ENCODE data around the gene QRSL1.
"Not testable (repeated sequence)": the region's sequence is repeated elsewhere in the genome, so short reads cannot be mapped to it uniquely, and the experiment has no call there.

The QRSL1 gene

GRCh38 chr6:106685833-106686232, 56.5 kb downstream of the QRSL1 start:
- Histone ChIP-seq H3K4me3 (ENCODE audit: low read length) (no peak overlapping the region), H3K9me3 (replicated peaks; ENCODE audit: low read length) (no peaks in the 10 kb centered on the region), H3K36me3 (ENCODE audit: insufficient read depth, low read length) (no peaks in the 10 kb centered on the region), H3K9ac (ENCODE audit: low read depth, low read length) (no peak overlapping the region), H3K4me1 (ENCODE audit: control insufficient read depth, insufficient read depth, low read length) (peaks cover 20% of the 10 kb centered on the region), H3K4me2 (ENCODE audit: low read length) (no peak overlapping the region), H3K27me3 (ENCODE audit: control insufficient read depth, insufficient read depth, low read length) (no peaks in the 10 kb centered on the region)

GRCh38 chr6:106688177-106688951, 59.0 kb downstream of the QRSL1 start:
- no peaks in the 10 kb centered on the region for H3K36me3 ChIP-seq (ENCODE audit: insufficient read depth, low read length)
- peaks cover 33% of the 10 kb centered on the region for H3K4me1 ChIP-seq (ENCODE audit: control insufficient read depth, insufficient read depth, low read length)
- no peak overlapping the region for H3K4me3 ChIP-seq (ENCODE audit: low read length)

GRCh38 chr6:106692112-106692818, 62.9 kb downstream of the QRSL1 start:
- Histone ChIP-seq H3K36me3 (ENCODE audit: insufficient read depth, low read length) (no peaks in the 10 kb centered on the region), H3K9ac (ENCODE audit: low read depth, low read length) (no peak overlapping the region), H3K9me3 (replicated peaks; ENCODE audit: low read length) (no peaks in the 10 kb centered on the region), H3K4me3 (ENCODE audit: low read length) (no peak overlapping the region), H3K27me3 (ENCODE audit: control insufficient read depth, insufficient read depth, low read length) (peaks cover 8% of the 10 kb centered on the region), H3K4me2 (ENCODE audit: low read length) (peak overlapping the region; percentile 54), H3K4me1 (ENCODE audit: control insufficient read depth, insufficient read depth, low read length) (peaks cover 23% of the 10 kb centered on the region)

More at GRCh38 chr6:106688177-106688951, 59.0 kb downstream of the QRSL1 start:
- H3K9ac ChIP-seq (ENCODE audit: low read depth, low read length): no peak overlapping the region
- H3K4me2 ChIP-seq (ENCODE audit: low read length): no peak overlapping the region
- no peaks in the 10 kb centered on the region for H3K27me3 ChIP-seq (ENCODE audit: control insufficient read depth, insufficient read depth, low read length)
- no peaks in the 10 kb centered on the region for H3K9me3 ChIP-seq (replicated peaks; ENCODE audit: low read length)

GRCh38 chr6:106692819-106693208, 63.4 kb downstream of the QRSL1 start:
- Histone ChIP-seq H3K9ac (ENCODE audit: low read depth, low read length) (no peak overlapping the region), H3K4me2 (ENCODE audit: low read length) (no peak overlapping the region), H3K36me3 (ENCODE audit: insufficient read depth, low read length) (no peaks in the 10 kb centered on the region), H3K4me3 (ENCODE audit: low read length) (no peak overlapping the region), H3K9me3 (replicated peaks; ENCODE audit: low read length) (no peaks in the 10 kb centered on the region), H3K27me3 (ENCODE audit: control insufficient read depth, insufficient read depth, low read length) (peaks cover 8% of the 10 kb centered on the region), H3K4me1 (ENCODE audit: control insufficient read depth, insufficient read depth, low read length) (peaks cover 21% of the 10 kb centered on the region)

- no peak overlapping the region for H3K4me2 ChIP-seq (ENCODE audit: low read length)
- H3K36me3 ChIP-seq (ENCODE audit: insufficient read depth, low read length): no peaks in the 10 kb centered on the region
- no peak overlapping the region for H3K4me3 ChIP-seq (ENCODE audit: low read length)
- H3K4me1 ChIP-seq (ENCODE audit: control insufficient read depth, insufficient read depth, low read length): peaks cover 15% of the 10 kb centered on the region
- no peaks in the 10 kb centered on the region for H3K9me3 ChIP-seq (replicated peaks; ENCODE audit: low read length)
- H3K27me3 ChIP-seq (ENCODE audit: control insufficient read depth, insufficient read depth, low read length): peaks cover 8% of the 10 kb centered on the region
- H3K9ac ChIP-seq (ENCODE audit: low read depth, low read length): no peak overlapping the region
These were observed 64.0 kb downstream of the QRSL1 start for GRCh38 chr6:106693418-106693817.

GRCh38 chr6:106694343-106694742, 65.0 kb downstream of the QRSL1 start:
- Histone ChIP-seq H3K4me2 (ENCODE audit: low read length) (no peak overlapping the region), H3K36me3 (ENCODE audit: insufficient read depth, low read length) (no peaks in the 10 kb centered on the region), H3K27me3 (ENCODE audit: control insufficient read depth, insufficient read depth, low read length) (peaks cover 8% of the 10 kb centered on the region), H3K4me1 (ENCODE audit: control insufficient read depth, insufficient read depth, low read length) (peaks cover 13% of the 10 kb centered on the region), H3K9me3 (replicated peaks; ENCODE audit: low read length) (no peaks in the 10 kb centered on the region), H3K9ac (ENCODE audit: low read depth, low read length) (no peak overlapping the region), H3K4me3 (ENCODE audit: low read length) (no peak overlapping the region)

GRCh38 chr6:106700581-106700980, 71.2 kb downstream of the QRSL1 start:
- Histone ChIP-seq H3K36me3 (ENCODE audit: insufficient read depth, low read length) (no peaks in the 10 kb centered on the region), H3K4me2 (ENCODE audit: low read length) (no peak overlapping the region), H3K9ac (ENCODE audit: low read depth, low read length) (no peak overlapping the region), H3K27me3 (ENCODE audit: control insufficient read depth, insufficient read depth, low read length) (peaks cover 30% of the 10 kb centered on the region), H3K4me3 (ENCODE audit: low read length) (no peak overlapping the region), H3K9me3 (replicated peaks; ENCODE audit: low read length) (no peaks in the 10 kb centered on the region), H3K4me1 (ENCODE audit: control insufficient read depth, insufficient read depth, low read length) (no peaks in the 10 kb centered on the region)

- H3K4me3 ChIP-seq (ENCODE audit: low read length); H3K36me3 ChIP-seq (ENCODE audit: insufficient read depth, low read length); H3K9me3 ChIP-seq (replicated peaks; ENCODE audit: low read length); H3K9ac ChIP-seq (ENCODE audit: low read depth, low read length); H3K4me1 ChIP-seq (ENCODE audit: control insufficient read depth, insufficient read depth, low read length); H3K4me2 ChIP-seq (ENCODE audit: low read length): not testable (repeated sequence)
- peaks cover 34% of the 10 kb centered on the region for H3K27me3 ChIP-seq (ENCODE audit: control insufficient read depth, insufficient read depth, low read length)
These were observed 71.8 kb downstream of the QRSL1 start for GRCh38 chr6:106701201-106701600.

- Histone ChIP-seq H3K36me3 (ENCODE audit: insufficient read depth, low read length) (no peaks in the 10 kb centered on the region), H3K4me3 (ENCODE audit: low read length) (no peak overlapping the region), H3K9me3 (replicated peaks; ENCODE audit: low read length) (no peaks in the 10 kb centered on the region), H3K9ac (ENCODE audit: low read depth, low read length) (no peak overlapping the region), H3K4me1 (ENCODE audit: control insufficient read depth, insufficient read depth, low read length) (no peaks in the 10 kb centered on the region), H3K4me2 (ENCODE audit: low read length) (no peak overlapping the region), H3K27me3 (ENCODE audit: control insufficient read depth, insufficient read depth, low read length) (peaks cover 33% of the 10 kb centered on the region)
These were observed 72.7 kb downstream of the QRSL1 start for GRCh38 chr6:106702046-106702445.

- Histone ChIP-seq H3K4me3 (ENCODE audit: low read length) (no peak overlapping the region), H3K9me3 (replicated peaks; ENCODE audit: low read length) (no peaks in the 10 kb centered on the region), H3K4me1 (ENCODE audit: control insufficient read depth, insufficient read depth, low read length) (no peaks in the 10 kb centered on the region), H3K9ac (ENCODE audit: low read depth, low read length) (no peak overlapping the region), H3K27me3 (ENCODE audit: control insufficient read depth, insufficient read depth, low read length) (peaks cover 31% of the 10 kb centered on the region), H3K4me2 (ENCODE audit: low read length) (no peak overlapping the region), H3K36me3 (ENCODE audit: insufficient read depth, low read length) (no peaks in the 10 kb centered on the region)
These were observed 73.2 kb downstream of the QRSL1 start for GRCh38 chr6:106702451-106703110.

- Histone ChIP-seq H3K4me2 (ENCODE audit: low read length) (no peak overlapping the region), H3K27me3 (ENCODE audit: control insufficient read depth, insufficient read depth, low read length) (peaks cover 34% of the 10 kb centered on the region), H3K36me3 (ENCODE audit: insufficient read depth, low read length) (no peaks in the 10 kb centered on the region), H3K9ac (ENCODE audit: low read depth, low read length) (no peak overlapping the region), H3K9me3 (replicated peaks; ENCODE audit: low read length) (no peaks in the 10 kb centered on the region), H3K4me3 (ENCODE audit: low read length) (no peak overlapping the region), H3K4me1 (ENCODE audit: control insufficient read depth, insufficient read depth, low read length) (no peaks in the 10 kb centered on the region)
These were observed 74.9 kb downstream of the QRSL1 start for GRCh38 chr6:106704327-106704726.

Data from skeletal muscle satellite cell (primary cell).